Thoracic aorta (tissue), 2 donors: ENCODE measurements around the gene CTU2. TPM values are rescaled to one million over a fixed set of nuclear protein-coding genes. Genes with fewer than 3 reads are reported as not detected.

ENCODE experiments used
- ATAC-seq: fragments of 150-250 bp; one replicate; pipeline ENCODE4 v1.8.0; 2017; ENCODE audit warnings: low read depth; ENCODE audit not compliant: insufficient number of reproducible peaks, low FRiP score
- DNase-seq: peaks from one replicate; pipeline ENCODE4 v3.0.0-alpha.2; 2020; ENCODE audit warnings: low spot score
- H3K27ac ChIP-seq, 2 donors: fragments of 200-600 bp; sonication (generic); 1 replicate in 1 of 2; 2 replicates in 1 of 2; pipeline ENCODE4 v1.5.1; 2016; ENCODE audit warnings: mild to moderate bottlenecking in 2 of 2, moderate library complexity in 2 of 2
- H3K27me3 ChIP-seq: fragments of 200-600 bp; sonication (generic); replicated peaks from 2 replicates; pipeline ENCODE4 v1.6.0; 2016; ENCODE audit warnings: mild to moderate bottlenecking; ENCODE audit not compliant: insufficient read depth
- H3K36me3 ChIP-seq: fragments of 200-600 bp; sonication (generic); one replicate; pipeline ENCODE4 v1.5.1; 2016
- H3K4me1 ChIP-seq, 2 donors: fragments of 200-600 bp; sonication (generic); 1 replicate in 1 of 2; 2 replicates in 1 of 2; pipeline versions ENCODE4 v1.5.1 to v1.6.0; 2016; ENCODE audit warnings: low read depth in 2 of 2, mild to moderate bottlenecking in 1 of 2; ENCODE audit not compliant: control insufficient read depth in 1 of 2
- H3K4me3 ChIP-seq: fragments of 200-600 bp; sonication (generic); 2 replicates; pipeline ENCODE4 v1.5.1; 2016; ENCODE audit warnings: mild to moderate bottlenecking
- H3K9me3 ChIP-seq: fragments of 200-600 bp; sonication (generic); 2 replicates; pipeline ENCODE4 v1.5.1; 2016
- CTCF ChIP-seq: fragments of 200-600 bp; sonication (generic); IDR thresholded peaks from one replicate; pipeline ENCODE4 v1.5.1; 2019; ENCODE audit warnings: antibody characterized with exemption
- total RNA-seq, 2 donors: library from RNA; depleted of rRNA; stranded (reverse); fragments of >200 nt; gene quantifications; one replicate each; pipeline versions ENCODE4 v1.1.0 to v1.2.3, GENCODE V29; 2016

The CTU2 gene
- total RNA-seq, 2 donors from 2014 or later, result 11.1 to 21.0 TPM

GRCh38 chr16:88710556-88710955, 4.3 kb downstream of the CTU2 start:
- DNase-seq (no peak), ATAC-seq (no peak)
- Histone ChIP-seq H3K9me3 (no peaks in the 10 kb centered on the region), H3K4me3 (no peak overlapping the region), H3K27me3 (no peaks in the 10 kb centered on the region), H3K27ac (no peak overlapping the region), H3K4me1 (peaks cover 6 to 14% of the 10 kb centered on the region in 2 donors), H3K36me3 (peaks cover 3% of the 10 kb centered on the region)
- TF ChIP-seq CTCF, result no peak

- Histone ChIP-seq H3K4me3 (no peak overlapping the region), H3K27me3 (no peaks in the 10 kb centered on the region), H3K4me1 (peaks cover 6 to 10% of the 10 kb centered on the region in 2 donors), H3K9me3 (no peaks in the 10 kb centered on the region), H3K27ac (no peak overlapping the region), H3K36me3 (peaks cover 14% of the 10 kb centered on the region)
- no peak for TF ChIP-seq CTCF
- DNase-seq (no peak), ATAC-seq (no peak)
These were observed 5.5 kb downstream of the CTU2 start for GRCh38 chr16:88711750-88712340.

- Histone ChIP-seq H3K27ac (no peak overlapping the region), H3K4me3 (no peak overlapping the region), H3K9me3 (no peaks in the 10 kb centered on the region), H3K36me3 (peaks cover 19% of the 10 kb centered on the region), H3K27me3 (no peaks in the 10 kb centered on the region), H3K4me1 (peaks cover 0 to 3% of the 10 kb centered on the region in 2 donors)
- no peak for ATAC-seq
- no peak for DNase-seq
- TF ChIP-seq CTCF, result no peak
These were observed 6.2 kb downstream of the CTU2 start for GRCh38 chr16:88712362-88712979.

- Histone ChIP-seq H3K27me3 (no peaks in the 10 kb centered on the region), H3K9me3 (no peaks in the 10 kb centered on the region), H3K4me1 (no peaks in the 10 kb centered on the region), H3K27ac (no peak overlapping the region), H3K36me3 (peaks cover 19% of the 10 kb centered on the region), H3K4me3 (no peak overlapping the region)
- DNase-seq (no peak), ATAC-seq (no peak)
- no peak for TF ChIP-seq CTCF
These were observed 6.8 kb downstream of the CTU2 start for GRCh38 chr16:88713054-88713453.

GRCh38 chr16:88713568-88714419, 7.5 kb downstream of the CTU2 start:
- DNase-seq (no peak), ATAC-seq (no peak)
- H3K36me3 ChIP-seq, result peaks cover 26% of the 10 kb centered on the region
- no peak for TF ChIP-seq CTCF
- no peaks in the 10 kb centered on the region for H3K27me3 ChIP-seq
- no peaks in the 10 kb centered on the region for H3K4me1 ChIP-seq
- no peaks in the 10 kb centered on the region for H3K9me3 ChIP-seq
- H3K4me3 ChIP-seq, result no peak overlapping the region
- no peak overlapping the region for H3K27ac ChIP-seq
